SKM-1 treated with dmso at 0.1 percent for 144 hours (cell line): ENCODE results near the gene SCAF4.
A peak's percentile ranks its signal among the peaks of the same experiment; 100 is the strongest.
"Not testable (repeated sequence)": the region's sequence is repeated elsewhere in the genome, so short reads cannot be mapped to it uniquely, and the experiment has no call there.

Experiments used
- DNase-seq: peaks from one replicate; lab custom pipeline; 2025; ENCODE audit not compliant: unreplicated experiment; lab: John Stamatoyannopoulos, UW

The SCAF4 gene

GRCh38 chr21:31671931-31672330, 60.0 kb downstream of the SCAF4 start:
- no peak for DNase-seq

- no peak for DNase-seq
Measured at GRCh38 chr21:31671146-31671716, 60.7 kb downstream of the SCAF4 start.

GRCh38 chr21:31670070-31670469, 61.8 kb downstream of the SCAF4 start:
- DNase-seq = no peak

- DNase-seq = no peak
Measured at GRCh38 chr21:31668651-31669491, 63.0 kb downstream of the SCAF4 start.

GRCh38 chr21:31667639-31668038, 64.3 kb downstream of the SCAF4 start:
- no peak for DNase-seq

- DNase-seq = no peak
Measured at GRCh38 chr21:31667132-31667531, 64.8 kb downstream of the SCAF4 start.

- DNase-seq = no peak
Measured at GRCh38 chr21:31666445-31667010, 65.4 kb downstream of the SCAF4 start.

GRCh38 chr21:31665869-31666268, 66.0 kb downstream of the SCAF4 start:
- DNase-seq = not testable (repeated sequence)

GRCh38 chr21:31665397-31665796, 66.5 kb downstream of the SCAF4 start:
- DNase-seq = no peak

- no peak for DNase-seq
Measured at GRCh38 chr21:31663584-31664249, 68.2 kb downstream of the SCAF4 start.

GRCh38 chr21:31660591-31660990, 71.3 kb downstream of the SCAF4 start:
- no peak for DNase-seq

GRCh38 chr21:31660259-31660565, 71.7 kb downstream of the SCAF4 start:
- DNase-seq = no peak

GRCh38 chr21:31659536-31660258, 72.2 kb downstream of the SCAF4 start, which contains the start of gene SOD1:
Gene SOD1, plus strand, starts transcription at chr21:31659693. Its CDS starts 77 bp downstream, at chr21:31659770.
- DNase-seq = peak; percentile 89

GRCh38 chr21:31659286-31659535, 72.7 kb downstream of the SCAF4 start:
- DNase-seq = no peak

GRCh38 chr21:31658053-31658452, 73.9 kb downstream of the SCAF4 start:
- DNase-seq = no peak

- DNase-seq = no peak
Measured at GRCh38 chr21:31656199-31657095, 75.5 kb downstream of the SCAF4 start.

GRCh38 chr21:31654821-31655580, 76.9 kb downstream of the SCAF4 start:
- DNase-seq = not testable (repeated sequence)

- no peak for DNase-seq
Measured at GRCh38 chr21:31654340-31654739, 77.6 kb downstream of the SCAF4 start.

- not testable (repeated sequence) for DNase-seq
Measured at GRCh38 chr21:31651491-31651890, 80.4 kb downstream of the SCAF4 start.

GRCh38 chr21:31650930-31651329, 81.0 kb downstream of the SCAF4 start:
- no peak for DNase-seq
